LNCaP clone FGC (cell line): ENCODE measurements around the gene KCNA1.

ENCODE experiments used
- DNase-seq: peaks from one replicate; pipeline ENCODE4 v3.0.0-alpha.2; 2011; ENCODE audit warnings: low read depth
- H3K4me3 ChIP-seq: 2 replicates; pipeline ENCODE4 v1.5.1; 2011; ENCODE audit warnings: mild to moderate bottlenecking, low read depth, low read length, control low read depth
- TF ChIP-seq, protein P1 (sequence below): IDR thresholded peaks from 2 replicates; pipeline ENCODE4 v1.5.1; 2012; ENCODE audit warnings: mild to moderate bottlenecking; ENCODE audit not compliant: control insufficient read depth, insufficient read depth; ENCODE audit errors: extremely low read depth

Gene KCNA1

GRCh38 chr12:4933411-4933810 lies 23.7 kb downstream of the KCNA1 start:
- no peak for DNase-seq
- TF ChIP-seq, protein P1, sequence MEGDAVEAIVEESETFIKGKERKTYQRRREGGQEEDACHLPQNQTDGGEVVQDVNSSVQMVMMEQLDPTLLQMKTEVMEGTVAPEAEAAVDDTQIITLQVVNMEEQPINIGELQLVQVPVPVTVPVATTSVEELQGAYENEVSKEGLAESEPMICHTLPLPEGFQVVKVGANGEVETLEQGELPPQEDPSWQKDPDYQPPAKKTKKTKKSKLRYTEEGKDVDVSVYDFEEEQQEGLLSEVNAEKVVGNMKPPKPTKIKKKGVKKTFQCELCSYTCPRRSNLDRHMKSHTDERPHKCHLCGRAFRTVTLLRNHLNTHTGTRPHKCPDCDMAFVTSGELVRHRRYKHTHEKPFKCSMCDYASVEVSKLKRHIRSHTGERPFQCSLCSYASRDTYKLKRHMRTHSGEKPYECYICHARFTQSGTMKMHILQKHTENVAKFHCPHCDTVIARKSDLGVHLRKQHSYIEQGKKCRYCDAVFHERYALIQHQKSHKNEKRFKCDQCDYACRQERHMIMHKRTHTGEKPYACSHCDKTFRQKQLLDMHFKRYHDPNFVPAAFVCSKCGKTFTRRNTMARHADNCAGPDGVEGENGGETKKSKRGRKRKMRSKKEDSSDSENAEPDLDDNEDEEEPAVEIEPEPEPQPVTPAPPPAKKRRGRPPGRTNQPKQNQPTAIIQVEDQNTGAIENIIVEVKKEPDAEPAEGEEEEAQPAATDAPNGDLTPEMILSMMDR: no peak

DNA sequence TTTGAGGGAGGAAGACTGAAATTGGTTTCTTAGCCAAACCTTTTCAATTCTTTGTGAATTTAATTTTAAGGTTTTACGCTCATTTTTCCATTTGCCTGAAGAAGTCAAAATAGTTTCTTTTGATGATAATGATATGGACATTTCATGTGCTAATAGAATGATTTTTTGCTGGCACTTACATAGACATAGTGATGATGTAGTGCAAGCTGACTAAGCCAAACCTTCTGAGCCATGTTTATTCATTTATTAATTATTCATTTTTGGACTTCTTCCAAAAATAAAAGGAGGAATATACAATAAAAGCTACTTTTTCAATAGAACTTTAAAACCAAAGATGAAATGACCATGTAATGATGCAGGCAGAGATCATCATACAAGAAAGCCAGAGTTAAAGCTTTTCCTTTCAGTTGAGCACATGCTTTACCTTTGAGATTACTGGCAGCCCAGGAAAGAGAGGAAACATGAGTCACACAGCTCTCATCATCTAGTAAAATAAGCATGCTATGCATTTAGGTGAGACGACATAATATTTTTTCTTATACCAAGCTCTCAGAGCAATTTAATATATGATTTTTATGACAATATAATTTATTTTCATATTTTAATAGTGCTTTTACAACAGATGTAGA lies 24.8 kb downstream of the KCNA1 start:
- no peak for DNase-seq
- no peak overlapping the region for H3K4me3 ChIP-seq
- TF ChIP-seq, protein P1: no peak

More at GRCh38 chr12:4933411-4933810, 23.7 kb downstream of the KCNA1 start:
- no peak overlapping the region for H3K4me3 ChIP-seq

DNA sequence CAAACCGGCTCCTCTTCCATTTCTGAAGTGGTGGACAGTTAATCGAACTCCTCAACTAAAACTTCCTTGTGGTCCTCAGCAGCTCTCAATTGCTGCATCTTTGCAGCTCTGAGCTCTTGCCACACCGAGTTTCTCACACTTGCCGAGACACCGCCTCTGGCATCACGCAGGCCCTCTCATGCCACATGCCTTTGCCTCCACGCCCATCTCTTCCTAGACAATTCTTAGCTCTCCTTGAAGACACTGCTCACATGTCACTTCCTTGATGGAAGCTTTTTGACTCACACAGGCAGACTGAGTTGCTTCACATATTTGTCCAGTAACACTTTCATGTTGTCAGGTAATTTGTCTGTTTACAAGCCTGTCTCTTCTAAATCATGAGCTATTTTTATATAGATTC lies 29.2 kb downstream of the KCNA1 start:
- DNase-seq: no peak
- TF ChIP-seq, protein P1: no peak
- no peak overlapping the region for H3K4me3 ChIP-seq

- TF ChIP-seq, protein P1: peak; percentile 26; the same call in 1 of the 2 replicates
- no peak for DNase-seq
- no peak overlapping the region for H3K4me3 ChIP-seq
Observed at GRCh38 chr12:4939418-4940023, 29.8 kb downstream of the KCNA1 start.

DNA sequence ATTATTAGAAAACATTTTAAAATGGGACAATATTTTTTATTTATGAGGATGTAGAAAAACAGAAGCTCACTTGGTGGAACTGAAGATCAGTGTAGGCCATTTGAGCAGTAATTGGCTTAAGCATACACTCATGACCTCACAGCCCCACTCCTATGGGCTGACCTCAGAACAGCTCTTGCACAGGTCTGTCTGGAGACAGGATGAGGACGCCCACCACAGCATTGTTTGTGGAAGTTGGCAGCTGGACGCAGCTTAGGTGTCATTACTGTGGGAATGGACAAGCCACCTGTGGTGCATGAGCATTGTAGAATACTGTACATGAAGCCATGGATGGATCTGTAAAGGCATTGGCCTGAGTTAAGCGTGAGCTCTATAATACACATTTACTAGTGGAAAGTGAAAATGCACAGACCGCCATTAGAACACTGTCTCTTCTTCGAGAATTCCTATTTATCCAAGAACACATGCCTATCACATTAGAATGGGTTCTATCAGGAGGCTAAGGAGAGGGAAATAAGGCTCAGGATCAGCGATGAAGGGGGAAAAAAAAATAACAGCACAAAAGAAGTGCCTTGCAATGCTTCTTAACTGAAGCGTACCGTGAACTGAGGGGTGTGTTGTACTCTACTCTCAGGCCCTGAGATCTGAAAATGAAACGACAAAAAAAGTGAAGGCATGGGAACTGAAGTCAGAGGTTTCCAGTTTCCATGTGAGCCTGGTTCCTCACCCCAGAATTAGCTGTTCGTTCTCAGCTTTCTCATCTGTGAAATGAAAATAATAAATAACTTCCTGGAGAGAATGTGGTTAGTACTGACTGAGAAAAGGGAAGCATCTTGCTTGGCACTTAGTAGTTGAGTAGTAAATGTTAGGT lies 33.6 kb downstream of the KCNA1 start:
- TF ChIP-seq, protein P1: no peak
- no peak overlapping the region for H3K4me3 ChIP-seq
- no peak for DNase-seq

GRCh38 chr12:4943938-4944284 lies 34.2 kb downstream of the KCNA1 start:
- H3K4me3 ChIP-seq: no peak overlapping the region
- TF ChIP-seq, protein P1: no peak
- DNase-seq: no peak
